Panc1 (cell line): ENCODE data around the gene EFCAB3.

ENCODE experiments used
- CTCF ChIP-seq: fragments of 450-650 bp; IDR thresholded peaks from 2 replicates; pipeline ENCODE4 v1.5.1; 2017; ENCODE audit warnings: mild to moderate bottlenecking
- POLR2AphosphoS5 ChIP-seq: IDR thresholded peaks from 2 replicates; pipeline ENCODE4 v1.6.1; 2012; ENCODE audit warnings: mild to moderate bottlenecking, low read depth, low read length, moderate library complexity
- REST ChIP-seq, 2 experiments: IDR thresholded peaks; 2 replicates each; pipeline ENCODE4 v1.6.1; 2011 to 2012; ENCODE audit warnings: low read depth in 2 of 2, control low read depth in 1 of 2, low read length in 1 of 2, mild to moderate bottlenecking in 1 of 2, moderate library complexity in 1 of 2; ENCODE audit not compliant: insufficient read depth in 1 of 2

- TF ChIP-seq CTCF, result no peak
- TF ChIP-seq REST (IDR thresholded peaks at IDR 0.05; ENCODE audit: insufficient read depth in 1 of 2, low read depth in 2 of 2, low read length in 1 of 2), result no peak
- TF ChIP-seq POLR2AphosphoS5, result no peak
Measured at GRCh38 chr17:62366191-62366590, 14.2 kb upstream of the EFCAB3 start.
